Measurements from ENCODE around the gene CD74. TPM values are rescaled to one million over a fixed set of nuclear protein-coding genes. Genes with fewer than 3 reads are reported as not detected.
A peak's percentile ranks its signal among the peaks of the same experiment; 100 is the strongest.
"Not testable (repeated sequence)": the region's sequence is repeated elsewhere in the genome, so short reads cannot be mapped to it uniquely, and the experiment has no call there.

The CD74 gene
- total RNA-seq, 1 donor from 2014 or later, result 41.3 TPM

GRCh38 chr5:150422075-150422474 lies 9.4 kb upstream of the CD74 start:
- H3K27ac Mint-ChIP-seq, result no peak overlapping the region
- H3K36me3 Mint-ChIP-seq (ENCODE audit: insufficient read depth), result no peaks in the 10 kb centered on the region
- no peak overlapping the region for H3K4me3 Mint-ChIP-seq (ENCODE audit: low read depth)
- H3K27me3 Mint-ChIP-seq, result peaks cover 7% of the 10 kb centered on the region
- TF ChIP-seq, protein P1, sequence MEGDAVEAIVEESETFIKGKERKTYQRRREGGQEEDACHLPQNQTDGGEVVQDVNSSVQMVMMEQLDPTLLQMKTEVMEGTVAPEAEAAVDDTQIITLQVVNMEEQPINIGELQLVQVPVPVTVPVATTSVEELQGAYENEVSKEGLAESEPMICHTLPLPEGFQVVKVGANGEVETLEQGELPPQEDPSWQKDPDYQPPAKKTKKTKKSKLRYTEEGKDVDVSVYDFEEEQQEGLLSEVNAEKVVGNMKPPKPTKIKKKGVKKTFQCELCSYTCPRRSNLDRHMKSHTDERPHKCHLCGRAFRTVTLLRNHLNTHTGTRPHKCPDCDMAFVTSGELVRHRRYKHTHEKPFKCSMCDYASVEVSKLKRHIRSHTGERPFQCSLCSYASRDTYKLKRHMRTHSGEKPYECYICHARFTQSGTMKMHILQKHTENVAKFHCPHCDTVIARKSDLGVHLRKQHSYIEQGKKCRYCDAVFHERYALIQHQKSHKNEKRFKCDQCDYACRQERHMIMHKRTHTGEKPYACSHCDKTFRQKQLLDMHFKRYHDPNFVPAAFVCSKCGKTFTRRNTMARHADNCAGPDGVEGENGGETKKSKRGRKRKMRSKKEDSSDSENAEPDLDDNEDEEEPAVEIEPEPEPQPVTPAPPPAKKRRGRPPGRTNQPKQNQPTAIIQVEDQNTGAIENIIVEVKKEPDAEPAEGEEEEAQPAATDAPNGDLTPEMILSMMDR (IDR thresholded peaks at IDR 0.05; ENCODE audit: unreplicated experiment), result no peak
- H3K9me3 Mint-ChIP-seq (ENCODE audit: low read depth), result no peaks in the 10 kb centered on the region
- DNase-seq (ENCODE audit: low spot score, unreplicated experiment), result no peak
- no peaks in the 10 kb centered on the region for H3K4me1 Mint-ChIP-seq (ENCODE audit: low read depth)

DNA sequence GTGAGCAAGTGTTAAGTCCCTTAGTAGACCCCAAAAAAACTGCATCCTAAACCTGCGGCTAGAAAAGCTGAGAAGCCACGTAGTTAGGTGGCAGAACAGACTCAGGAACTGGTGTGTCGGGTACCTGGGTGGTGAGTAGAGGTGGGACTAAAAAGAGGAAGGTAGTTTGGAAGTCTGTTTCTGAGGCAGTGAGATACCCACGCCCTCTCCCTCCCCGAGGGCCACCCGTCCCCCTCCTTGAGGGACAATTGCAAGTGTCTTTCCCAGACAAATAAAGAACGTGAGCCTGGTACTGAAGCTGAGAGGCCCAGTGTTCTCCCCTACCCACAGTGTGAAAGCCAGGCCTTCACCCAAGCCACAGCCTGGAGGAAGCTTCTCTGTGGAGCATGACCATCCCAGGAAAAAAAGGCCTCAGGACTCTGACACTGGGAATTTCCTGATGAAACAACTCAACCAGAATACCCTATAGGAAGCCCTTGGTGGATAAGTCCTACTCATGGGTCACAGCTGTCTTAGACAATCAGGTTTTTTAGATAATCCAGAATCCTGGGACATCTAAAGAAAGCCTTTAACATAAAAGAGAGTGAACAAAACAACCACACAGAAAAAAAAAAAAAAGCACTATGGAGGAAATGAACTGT lies 7.0 kb upstream of the CD74 start:
- H3K36me3 Mint-ChIP-seq (ENCODE audit: insufficient read depth), result no peaks in the 10 kb centered on the region
- DNase-seq (ENCODE audit: low spot score, unreplicated experiment), result no peak

DNA sequence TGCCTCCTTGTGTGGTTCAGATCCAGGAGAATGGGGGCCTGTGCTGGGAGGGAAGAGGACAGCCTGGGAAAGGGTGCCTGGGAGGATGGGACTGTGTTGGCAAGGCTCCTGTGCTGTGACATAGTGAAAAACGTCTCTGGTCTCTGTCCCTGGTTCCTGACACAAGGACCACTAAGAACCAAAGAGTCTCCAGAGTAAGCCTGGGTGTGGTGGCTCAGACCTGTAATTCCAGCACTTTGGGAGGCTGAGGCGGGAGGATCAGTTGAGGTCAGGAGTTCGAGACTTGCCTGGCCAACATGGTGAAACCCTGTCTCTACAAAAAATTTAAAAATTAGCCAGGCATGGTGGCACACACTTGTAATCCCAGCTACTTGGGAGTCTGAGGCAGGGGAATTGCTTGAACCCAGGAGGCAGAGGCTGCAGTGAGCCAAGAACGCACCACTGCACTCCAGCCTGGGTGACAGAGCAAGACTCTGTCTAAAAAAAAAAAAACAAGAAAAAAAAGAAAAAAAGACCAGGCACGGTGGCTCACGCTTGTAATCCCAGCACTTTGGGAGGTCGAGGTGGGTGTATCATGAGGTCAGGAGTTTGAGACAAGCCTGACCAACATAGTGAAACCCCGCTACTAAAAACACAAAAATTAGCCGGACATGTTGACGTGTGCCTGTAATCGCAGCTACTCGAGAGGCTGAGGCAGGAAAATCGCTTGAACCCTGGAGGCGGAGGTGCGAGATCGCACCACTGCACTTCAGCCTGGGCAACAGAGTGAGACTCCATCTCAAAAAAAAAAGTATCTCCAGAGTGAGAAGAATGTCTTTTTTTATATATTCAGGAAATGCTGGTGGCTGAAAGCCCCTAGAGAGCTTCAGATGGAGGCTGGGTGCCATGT lies 1.4 kb upstream of the CD74 start:
- H3K9me3 Mint-ChIP-seq (ENCODE audit: low read depth); H3K27me3 Mint-ChIP-seq; DNase-seq (ENCODE audit: low spot score, unreplicated experiment); H3K36me3 Mint-ChIP-seq (ENCODE audit: insufficient read depth); H3K27ac Mint-ChIP-seq; H3K4me3 Mint-ChIP-seq (ENCODE audit: low read depth): not testable (repeated sequence)
- peaks cover 21% of the 10 kb centered on the region for H3K4me1 Mint-ChIP-seq (ENCODE audit: low read depth)

More for the DNA sequence above, 7.0 kb upstream of the CD74 start:
- Mint-ChIP-seq H3K27me3 (peaks cover 6% of the 10 kb centered on the region), H3K9me3 (ENCODE audit: low read depth) (no peaks in the 10 kb centered on the region), H3K27ac (no peak overlapping the region), H3K4me3 (ENCODE audit: low read depth) (no peak overlapping the region), H3K4me1 (ENCODE audit: low read depth) (no peaks in the 10 kb centered on the region)
- TF ChIP-seq, protein P1 (IDR thresholded peaks at IDR 0.05; ENCODE audit: unreplicated experiment), result no peak

DNA sequence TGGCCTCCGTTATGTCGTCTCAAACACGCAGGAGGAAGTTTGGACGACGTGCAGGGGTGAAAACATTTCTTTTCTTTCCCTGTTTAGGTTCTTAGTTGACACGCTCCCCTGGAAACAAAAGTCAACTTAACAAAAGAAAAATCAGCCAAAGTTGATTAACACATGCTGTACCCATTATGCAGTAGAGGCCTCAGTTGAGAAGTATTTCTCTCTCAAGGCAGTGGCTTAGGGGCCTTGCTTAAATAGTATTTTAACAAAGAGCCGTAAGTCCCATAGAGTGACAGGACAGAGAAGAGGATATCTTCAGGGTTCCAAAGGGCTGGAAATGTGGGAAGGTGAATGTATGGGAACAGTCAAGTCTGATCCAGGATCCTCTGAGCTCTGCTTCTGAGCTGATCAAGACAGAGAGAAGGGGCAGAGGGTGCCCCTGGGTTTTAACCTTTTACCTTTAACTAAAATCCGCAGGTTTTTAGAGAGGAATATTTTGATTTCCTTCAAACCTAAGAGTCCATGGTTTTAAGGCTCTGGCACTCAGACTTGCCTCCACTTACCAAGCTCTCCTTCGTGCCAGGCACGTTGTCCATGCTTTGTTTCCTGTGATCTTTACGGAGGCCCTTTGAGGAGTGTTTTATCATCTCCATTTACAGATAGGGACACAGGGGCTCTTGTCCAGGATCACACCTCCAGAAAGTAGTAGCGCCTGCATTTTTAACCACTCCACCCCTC lies 629 bp upstream of the CD74 start:
- TF ChIP-seq, protein P1 (IDR thresholded peaks at IDR 0.05; ENCODE audit: unreplicated experiment), result no peak
- H3K36me3 Mint-ChIP-seq (ENCODE audit: insufficient read depth), result no peaks in the 10 kb centered on the region
- no peak for DNase-seq (ENCODE audit: low spot score, unreplicated experiment)
- H3K27ac Mint-ChIP-seq, result peak overlapping the region; percentile 88
- H3K27me3 Mint-ChIP-seq, result no peaks in the 10 kb centered on the region
- peaks cover 21% of the 10 kb centered on the region for H3K4me1 Mint-ChIP-seq (ENCODE audit: low read depth)
- H3K4me3 Mint-ChIP-seq (ENCODE audit: low read depth), result no peak overlapping the region
- no peaks in the 10 kb centered on the region for H3K9me3 Mint-ChIP-seq (ENCODE audit: low read depth)

GRCh38 chr5:150411245-150411979 lies 1.3 kb downstream of the CD74 start:
- Mint-ChIP-seq H3K36me3 (ENCODE audit: insufficient read depth) (no peaks in the 10 kb centered on the region), H3K9me3 (ENCODE audit: low read depth) (no peaks in the 10 kb centered on the region), H3K4me3 (ENCODE audit: low read depth) (no peak overlapping the region), H3K4me1 (ENCODE audit: low read depth) (peaks cover 21% of the 10 kb centered on the region), H3K27me3 (no peaks in the 10 kb centered on the region), H3K27ac (no peak overlapping the region)
- TF ChIP-seq, protein P1 (IDR thresholded peaks at IDR 0.05; ENCODE audit: unreplicated experiment), result no peak
- DNase-seq (ENCODE audit: low spot score, unreplicated experiment), result no peak
